Activated CD8-positive, alpha-beta T cell treated with anti-CD3 and anti-CD28 coated beads, Interleukin-2, amount 10 ng/mL, durations not matched to agents 7 days and 5 days (primary cell): ENCODE data around the gene TNRC18. TPM values are rescaled to one million over a fixed set of nuclear protein-coding genes. Genes with fewer than 3 reads are reported as not detected.
"Not testable (repeated sequence)": the region's sequence is repeated elsewhere in the genome, so short reads cannot be mapped to it uniquely, and the experiment has no call there.

Experiments used
- ATAC-seq: fragments of 150-1000 bp; cut with Tn5 transposase; one replicate; pipeline ENCODE4 v1.10.0; 2021; ENCODE audit warnings: moderate library complexity
- CTCF ChIA-PET: fragments of 350-600 bp; sonication (Branson Sonifier 250); formaldehyde crosslinking; loops from one replicate; lab custom pipeline; 2021; ENCODE audit warnings: antibody characterized with exemption; lab: Charles Lee
- POLR2A ChIA-PET: fragments of 350-600 bp; sonication (Branson Sonifier 250); formaldehyde crosslinking; loops from one replicate; lab custom pipeline; 2021; ENCODE audit warnings: antibody characterized with exemption; lab: Charles Lee
- DNase-seq: peaks from one replicate; pipeline ENCODE4 v3.0.0-alpha.2; 2020
- H3K27ac Mint-ChIP-seq: one replicate; pipeline ENCODE4 v1.8.0; 2021; ENCODE audit warnings: mild to moderate bottlenecking, mixed read lengths
- H3K27me3 Mint-ChIP-seq: one replicate; pipeline ENCODE4 v1.8.0; 2021; ENCODE audit warnings: low read depth, mixed read lengths
- H3K36me3 Mint-ChIP-seq: one replicate; pipeline ENCODE4 v1.8.0; 2021; ENCODE audit warnings: low read depth, mixed read lengths
- H3K4me1 Mint-ChIP-seq: one replicate; pipeline ENCODE4 v1.8.0; 2021; ENCODE audit warnings: low read depth, mixed read lengths
- H3K4me3 Mint-ChIP-seq: one replicate; pipeline ENCODE4 v1.8.0; 2021; ENCODE audit warnings: mild to moderate bottlenecking, mixed read lengths
- H3K9me3 Mint-ChIP-seq: one replicate; pipeline ENCODE4 v1.8.0; 2022; ENCODE audit warnings: mixed read lengths; ENCODE audit not compliant: insufficient read depth
- total RNA-seq, 2 experiments: library from RNA; stranded (reverse); gene quantifications; one replicate each; pipeline ENCODE4 v1.2.3, GENCODE V29; 2021

Gene TNRC18
- total RNA-seq, 2 experiments from 2014 or later: 46.1 to 52.1 TPM

GRCh38 chr7:5276123-5276522, 147.5 kb downstream of the TNRC18 start:
- CTCF ChIA-PET, H3K9me3 Mint-ChIP-seq, H3K36me3 Mint-ChIP-seq, H3K4me3 Mint-ChIP-seq, POLR2A ChIA-PET, ATAC-seq, DNase-seq, H3K27ac Mint-ChIP-seq, H3K4me1 Mint-ChIP-seq: not testable (repeated sequence)
- H3K27me3 Mint-ChIP-seq: peaks cover 10% of the 10 kb centered on the region

GRCh38 chr7:5275510-5275909, 148.1 kb downstream of the TNRC18 start:
- H3K27me3 Mint-ChIP-seq, H3K9me3 Mint-ChIP-seq, CTCF ChIA-PET, H3K4me3 Mint-ChIP-seq, H3K27ac Mint-ChIP-seq, ATAC-seq, H3K36me3 Mint-ChIP-seq, POLR2A ChIA-PET, H3K4me1 Mint-ChIP-seq, DNase-seq: not testable (repeated sequence)

DNA sequence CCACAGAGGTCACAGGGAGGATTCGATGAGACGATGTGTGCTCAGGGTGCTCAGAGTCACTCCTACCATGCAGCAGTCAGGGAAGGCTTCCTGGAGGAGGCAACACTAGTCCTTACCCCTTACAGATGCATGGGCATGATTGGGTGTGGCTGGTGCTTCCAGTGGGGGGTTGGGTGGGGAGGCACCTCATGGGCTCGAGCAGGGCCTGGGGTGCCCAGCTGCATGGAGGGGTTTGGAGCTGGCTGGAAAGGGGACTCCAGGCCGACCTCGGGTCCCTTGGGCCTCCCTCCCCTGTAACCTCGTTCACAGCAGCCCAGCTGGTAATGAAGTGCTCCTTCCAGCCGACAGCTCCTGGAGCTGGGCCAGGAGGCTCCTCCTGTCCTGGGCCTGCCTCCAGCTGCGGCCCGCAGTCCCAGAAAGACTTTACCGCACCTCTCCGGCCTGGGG, 148.6 kb downstream of the TNRC18 start:
- H3K27me3 Mint-ChIP-seq, CTCF ChIA-PET, H3K36me3 Mint-ChIP-seq, H3K9me3 Mint-ChIP-seq, H3K4me1 Mint-ChIP-seq, H3K27ac Mint-ChIP-seq, ATAC-seq, DNase-seq, POLR2A ChIA-PET, H3K4me3 Mint-ChIP-seq: not testable (repeated sequence)

DNA sequence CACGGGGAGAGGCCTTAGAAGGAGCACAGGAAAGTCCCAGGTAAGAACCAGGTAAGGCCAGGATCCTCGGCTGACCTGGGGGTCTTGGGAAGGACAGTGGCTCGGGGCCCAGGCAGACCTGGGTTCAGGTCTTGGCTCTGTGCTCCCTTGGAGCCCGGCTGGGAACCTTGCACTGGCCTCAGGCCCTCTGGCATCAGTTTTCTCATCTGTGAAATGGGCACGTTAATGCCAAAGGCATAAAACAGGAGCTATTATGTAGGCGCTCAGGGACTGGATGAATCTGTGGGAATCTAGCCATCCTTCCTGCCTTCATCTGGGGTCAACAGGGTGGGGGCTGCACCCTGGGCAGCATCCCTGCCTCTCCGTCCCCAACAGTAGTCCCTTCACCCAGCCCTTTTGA, 149.2 kb downstream of the TNRC18 start:
- POLR2A ChIA-PET: no interaction called here
- Mint-ChIP-seq H3K9me3 (no peaks in the 10 kb centered on the region), H3K36me3 (no peaks in the 10 kb centered on the region), H3K4me1 (peaks cover 2% of the 10 kb centered on the region), H3K27me3 (peaks cover 3% of the 10 kb centered on the region), H3K27ac (no peak overlapping the region), H3K4me3 (no peak overlapping the region)
- no peak for ATAC-seq
- CTCF ChIA-PET: no interaction called here
- no peak for DNase-seq

- H3K27ac Mint-ChIP-seq, H3K27me3 Mint-ChIP-seq, H3K9me3 Mint-ChIP-seq, CTCF ChIA-PET, DNase-seq, POLR2A ChIA-PET, ATAC-seq, H3K4me3 Mint-ChIP-seq, H3K4me1 Mint-ChIP-seq, H3K36me3 Mint-ChIP-seq: not testable (repeated sequence)
Measured at GRCh38 chr7:5273831-5274405, 149.7 kb downstream of the TNRC18 start.

DNA sequence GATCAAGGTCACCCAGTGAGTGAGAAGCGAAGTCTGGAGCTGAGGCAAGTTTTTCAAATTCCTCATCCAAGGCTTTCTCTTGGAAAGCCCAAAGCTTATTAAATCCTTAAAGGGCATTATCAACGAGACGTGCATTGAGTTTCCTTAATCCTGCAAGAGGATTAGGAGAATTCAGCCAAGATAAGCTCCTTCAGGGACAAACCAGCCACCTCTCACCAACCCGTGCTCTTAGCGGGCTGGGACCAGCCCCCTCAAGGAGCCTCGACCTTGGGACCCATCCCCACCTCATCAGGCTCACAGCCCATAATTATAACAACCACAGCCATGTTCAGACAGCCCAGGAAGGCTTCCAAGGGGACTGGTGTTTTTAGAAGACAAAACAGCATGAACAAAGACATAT, 152.8 kb downstream of the TNRC18 start:
- POLR2A ChIA-PET: no interaction called here
- DNase-seq: no peak
- H3K27me3 Mint-ChIP-seq: peaks cover 2% of the 10 kb centered on the region
- no peaks in the 10 kb centered on the region for H3K9me3 Mint-ChIP-seq
- H3K4me1 Mint-ChIP-seq: peaks cover 2% of the 10 kb centered on the region
- H3K4me3 Mint-ChIP-seq: no peak overlapping the region
- CTCF ChIA-PET: no interaction called here
- H3K27ac Mint-ChIP-seq: no peak overlapping the region
- H3K36me3 Mint-ChIP-seq: no peaks in the 10 kb centered on the region
- ATAC-seq: no peak

DNA sequence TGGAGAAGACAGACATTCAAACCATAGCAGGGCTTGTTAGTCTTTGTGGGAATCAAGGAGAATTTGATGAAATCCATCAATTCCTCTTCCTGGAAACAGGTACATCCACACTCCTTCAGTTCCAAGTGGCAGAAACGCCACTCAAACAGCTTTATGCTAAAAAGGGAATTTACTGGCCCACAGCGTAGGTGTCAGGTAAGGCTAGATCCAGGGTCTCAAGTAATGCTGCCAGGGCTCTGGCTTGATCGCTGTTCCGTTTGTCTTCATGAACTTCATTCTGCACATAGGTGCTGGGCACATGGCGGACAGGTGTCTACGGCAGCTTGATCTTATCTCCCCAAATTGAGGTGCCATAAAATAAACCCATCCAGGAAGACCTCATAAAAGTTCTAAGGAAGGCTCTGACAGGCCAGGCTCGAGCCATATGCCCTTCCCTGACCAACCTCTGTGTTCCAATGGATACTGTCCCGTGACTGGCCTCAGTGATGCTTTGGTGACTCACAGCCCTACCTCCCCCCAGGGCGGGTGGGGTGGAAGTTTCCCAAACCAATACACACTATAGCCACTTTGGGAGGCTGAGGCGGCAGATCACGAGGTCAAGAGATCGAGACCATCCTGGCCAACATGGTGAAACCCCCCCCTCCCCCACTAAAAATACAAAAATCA, 153.5 kb downstream of the TNRC18 start:
- POLR2A ChIA-PET, H3K27ac Mint-ChIP-seq, ATAC-seq, H3K4me3 Mint-ChIP-seq, H3K4me1 Mint-ChIP-seq, H3K9me3 Mint-ChIP-seq, H3K36me3 Mint-ChIP-seq, DNase-seq, CTCF ChIA-PET, H3K27me3 Mint-ChIP-seq: not testable (repeated sequence)

- CTCF ChIA-PET, H3K4me1 Mint-ChIP-seq, H3K9me3 Mint-ChIP-seq, ATAC-seq, H3K27ac Mint-ChIP-seq, H3K36me3 Mint-ChIP-seq, DNase-seq, H3K4me3 Mint-ChIP-seq, H3K27me3 Mint-ChIP-seq, POLR2A ChIA-PET: not testable (repeated sequence)
Measured at GRCh38 chr7:5267829-5268228, 155.8 kb downstream of the TNRC18 start.

DNA sequence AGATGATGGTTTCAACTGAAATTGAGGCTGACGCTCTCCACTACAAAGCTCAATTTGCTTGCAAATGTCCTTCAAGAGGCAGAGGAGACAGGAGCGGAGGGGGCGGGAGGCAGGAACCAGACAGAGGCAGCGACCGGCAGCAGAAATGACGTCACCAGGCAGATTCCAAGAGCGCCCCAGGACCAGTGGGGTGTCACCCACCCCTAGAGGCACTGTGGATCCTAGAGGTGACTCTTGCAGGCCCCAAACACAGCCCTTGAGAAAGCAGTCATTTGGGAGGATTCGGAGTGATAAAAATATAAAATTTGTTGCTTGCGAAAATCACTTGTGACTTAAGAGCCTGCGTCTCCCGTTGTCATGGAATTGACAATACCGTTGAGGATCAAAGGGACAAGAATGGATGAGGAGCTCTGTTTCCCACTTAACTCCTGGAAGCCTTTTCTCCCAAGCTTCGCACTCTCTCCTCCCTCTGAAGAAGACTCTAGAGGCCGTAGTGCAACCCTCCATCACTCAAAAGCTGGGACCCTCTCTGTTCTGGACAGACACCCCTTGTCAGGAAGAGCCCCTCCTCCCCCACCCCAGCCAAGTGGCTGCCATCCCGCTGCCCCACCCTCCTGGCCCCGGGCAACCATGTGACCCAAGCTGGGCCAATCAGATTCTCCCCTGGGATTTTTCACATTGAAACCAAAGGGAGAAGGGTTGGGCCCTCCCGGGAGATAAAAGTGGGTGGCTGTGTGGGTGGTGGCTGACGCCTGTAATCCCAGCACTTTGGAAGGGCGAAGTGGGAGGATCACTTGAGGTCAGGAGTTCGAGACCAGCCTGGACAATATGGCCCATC, 157.2 kb downstream of the TNRC18 start:
- Mint-ChIP-seq H3K27ac (no peak overlapping the region), H3K27me3 (peaks cover 2% of the 10 kb centered on the region), H3K4me3 (no peak overlapping the region), H3K4me1 (no peaks in the 10 kb centered on the region), H3K36me3 (no peaks in the 10 kb centered on the region), H3K9me3 (no peaks in the 10 kb centered on the region)
- no peak for DNase-seq
- ChIA-PET CTCF (no interaction called here), POLR2A (no interaction called here)
- no peak for ATAC-seq

DNA sequence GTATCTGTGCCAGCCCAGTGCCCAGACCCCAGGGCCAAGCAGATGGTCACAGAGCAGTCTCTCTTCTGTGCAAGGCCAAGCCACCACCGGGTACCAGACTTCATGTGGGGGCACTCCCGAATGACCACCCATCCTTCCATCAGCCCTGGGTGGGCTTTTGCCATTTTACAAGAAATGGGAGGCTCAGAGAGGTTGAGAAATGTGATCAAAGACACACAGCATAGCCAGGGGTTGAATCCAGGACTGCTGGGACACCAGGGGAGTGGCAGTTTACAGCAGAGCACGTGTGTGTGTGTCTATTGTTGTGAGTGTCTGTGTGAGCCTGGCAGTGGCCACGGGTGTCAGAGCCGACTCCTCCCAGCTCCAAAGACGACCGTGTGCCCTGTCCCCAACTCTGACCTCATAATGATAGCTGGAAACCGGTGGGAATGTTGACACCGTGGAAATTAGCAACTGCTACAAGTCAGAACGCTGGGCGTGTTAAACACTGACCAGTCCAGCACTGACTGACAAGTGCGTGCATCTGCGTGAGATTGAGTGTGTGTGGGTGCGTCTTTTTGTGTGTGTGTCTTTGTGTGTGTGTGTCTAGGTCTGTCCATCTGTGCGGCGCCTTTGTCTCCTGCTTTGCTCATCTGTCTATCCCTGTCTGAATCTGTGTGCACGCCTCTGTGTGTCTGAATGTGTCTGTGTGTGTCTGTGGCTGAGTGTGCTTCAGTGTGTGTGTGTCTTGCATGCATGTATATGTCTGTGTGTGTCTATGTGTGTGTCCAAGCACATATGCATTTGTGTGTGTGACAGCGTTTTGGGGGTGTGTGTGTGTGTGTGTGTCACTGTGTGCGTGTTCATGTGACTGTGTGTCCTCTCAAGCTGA, 158.1 kb downstream of the TNRC18 start:
- Mint-ChIP-seq H3K36me3 (no peaks in the 10 kb centered on the region), H3K27ac (no peak overlapping the region), H3K4me3 (no peak overlapping the region), H3K4me1 (no peaks in the 10 kb centered on the region), H3K27me3 (peaks cover 2% of the 10 kb centered on the region), H3K9me3 (no peaks in the 10 kb centered on the region)
- ATAC-seq (no peak), DNase-seq (no peak)
- CTCF ChIA-PET: no interaction called here
- POLR2A ChIA-PET: no interaction called here

DNA sequence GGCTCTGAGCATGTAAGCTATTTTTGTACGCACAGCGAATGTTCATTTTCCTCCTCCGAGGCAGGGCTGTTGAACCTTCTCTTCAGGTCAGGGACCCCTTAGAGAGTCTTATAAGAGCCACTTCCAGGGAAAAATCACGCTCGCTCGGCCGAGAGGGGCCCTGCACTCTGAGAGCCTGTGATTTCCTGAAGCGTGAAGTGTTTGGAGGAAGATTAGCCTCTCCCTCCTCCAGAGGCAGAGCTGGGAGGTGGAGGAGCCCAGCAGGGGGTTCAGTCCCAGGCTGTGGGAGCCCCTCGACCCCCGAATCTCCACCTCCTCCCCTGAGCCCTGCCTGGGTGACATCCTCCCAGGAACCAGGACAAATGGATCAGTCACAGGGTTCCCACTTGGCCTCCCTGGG, 160.6 kb downstream of the TNRC18 start:
- DNase-seq, CTCF ChIA-PET, H3K36me3 Mint-ChIP-seq, H3K4me1 Mint-ChIP-seq, H3K27ac Mint-ChIP-seq, H3K27me3 Mint-ChIP-seq, ATAC-seq, H3K4me3 Mint-ChIP-seq, H3K9me3 Mint-ChIP-seq, POLR2A ChIA-PET: not testable (repeated sequence)
